HepG2 (cell line): ENCODE results near the gene CREB1. TPM values are rescaled to one million over a fixed set of nuclear protein-coding genes. Genes with fewer than 3 reads are reported as not detected.

Experiments
- ATM ChIP-seq: fragments of 450-650 bp; IDR thresholded peaks from 2 replicates; pipeline ENCODE4 v1.7.1; 2017; ENCODE audit warnings: mild to moderate bottlenecking, borderline replicate concordance
- JUNB ChIP-seq: sonication (generic); formaldehyde crosslinking; IDR thresholded peaks from 2 replicates; pipeline ENCODE4 v1.8.0; 2022; ENCODE audit warnings: missing genetic modification reagents, mild to moderate bottlenecking, borderline replicate concordance
- MTA3 ChIP-seq: sonication (generic); formaldehyde crosslinking; IDR thresholded peaks from 2 replicates; pipeline ENCODE4 v1.4.0; 2020; ENCODE audit warnings: missing genetic modification reagents
- NRL ChIP-seq: sonication (generic); formaldehyde crosslinking; IDR thresholded peaks from 2 replicates; pipeline ENCODE4 v1.5.0; 2020; ENCODE audit warnings: missing genetic modification reagents, mild to moderate bottlenecking, moderate library complexity, borderline replicate concordance
- ZNF234 ChIP-seq: sonication (generic); formaldehyde crosslinking; conservative IDR thresholded peaks from 2 replicates; pipeline ENCODE4 v1.5.1; 2020; ENCODE audit warnings: mild to moderate bottlenecking, missing genetic modification reagents
- ZNF276 ChIP-seq: sonication (generic); formaldehyde crosslinking; IDR thresholded peaks from 2 replicates; pipeline ENCODE4 v1.4.0; 2020; ENCODE audit warnings: mild to moderate bottlenecking, low read depth, missing genetic modification reagents
- ZNF407 ChIP-seq: sonication (generic); formaldehyde crosslinking; IDR thresholded peaks from one replicate; pipeline ENCODE4 v1.5.1; 2020; ENCODE audit warnings: mild to moderate bottlenecking, missing genetic modification reagents; ENCODE audit errors: not compliant biosample characterization
- ZNF431 ChIP-seq: sonication (generic); formaldehyde crosslinking; IDR thresholded peaks from 2 replicates; pipeline ENCODE4 v1.9.0; 2022; ENCODE audit warnings: missing genetic modification reagents, low read depth, mild to moderate bottlenecking, borderline replicate concordance
- ZNF607 ChIP-seq: sonication (generic); formaldehyde crosslinking; IDR thresholded peaks from 2 replicates; pipeline ENCODE4 v1.5.1; 2020; ENCODE audit warnings: missing genetic modification reagents, mild to moderate bottlenecking, borderline replicate concordance
- polyA plus RNA-seq, 8 experiments: library from polyadenylated mRNA; depleted of rRNA in 3 of 8; stranded (reverse) in 7 of 8; unstranded in 1 of 8; fragments of >200 nt; fragmentation: Illumina TruSeq in 4 of 8; extraction: Trizol in 4 of 8; gene quantifications; 2 replicates each; pipeline versions ENCODE4 v1.2.1 to v1.2.3, GENCODE V29; 2011 to 2016; ENCODE audit warnings: low read depth in 4 of 8, missing spikeins in 1 of 8, mixed read lengths in 1 of 8; ENCODE audit not compliant: insufficient read depth in 1 of 8
- total RNA-seq, 5 experiments: library from RNA; depleted of rRNA; stranded (reverse); fragments of >200 nt; fragmentation: Illumina TruSeq; extraction: Trizol; gene quantifications; 2 replicates each; pipeline ENCODE4 v1.2.3, GENCODE V29; 2016; ENCODE audit warnings: low read depth in 1 of 5

Gene CREB1
- total and polyA plus RNA-seq, 2 of the 13 experiments (the other 11 are each of a cell fraction or from before 2014, with no cell fraction given) = 51.8 to 51.9 TPM

GRCh38 chr2:207625014-207625907 lies 95.5 kb downstream of the CREB1 start, which contains the start of gene METTL21A (continued):
- peak; percentile 95 for TF ChIP-seq ZNF607 (CRISPR knock-in tag)
- peak; percentile 89; the same call in 1 of the 2 replicates for TF ChIP-seq ZNF431 (CRISPR knock-in tag)
- no peak for TF ChIP-seq ATM
- 0 out of 2 replicates have a peak, but pooled peaks have one; percentile 48 for TF ChIP-seq ZNF234
- TF ChIP-seq NRL (CRISPR knock-in tag) = no peak; the same call in 1 of the 2 replicates
- TF ChIP-seq JUNB = no peak; the same call in 1 of the 2 replicates
- TF ChIP-seq ZNF276 (CRISPR knock-in tag) = peak; percentile 55; the same call in 1 of the 2 replicates
- peak; percentile 32 for TF ChIP-seq ZNF407
- TF ChIP-seq MTA3 (CRISPR knock-in tag) = no peak
